Measurements from ENCODE around the gene NOD2. TPM values are rescaled to one million over a fixed set of nuclear protein-coding genes. Genes with fewer than 3 reads are reported as not detected.

Gene NOD2
- polyA plus RNA-seq, 1 experiment, result not detected

GRCh38 chr16:50722960-50723359, 29.6 kb downstream of the NOD2 start:
- H3K4me3 ChIP-seq (ENCODE audit: low read depth, low read length), result no peak overlapping the region
- no peak for DNase-seq (ENCODE audit: low read depth, low spot score)
- no peak overlapping the region for H3K27ac ChIP-seq (ENCODE audit: low read depth, low read length)
- no peaks in the 10 kb centered on the region for H3K27me3 ChIP-seq (ENCODE audit: control insufficient read depth, insufficient read depth, low read length)
- POLR2A ChIA-PET, result no interaction called here
- TF ChIP-seq, protein P1, sequence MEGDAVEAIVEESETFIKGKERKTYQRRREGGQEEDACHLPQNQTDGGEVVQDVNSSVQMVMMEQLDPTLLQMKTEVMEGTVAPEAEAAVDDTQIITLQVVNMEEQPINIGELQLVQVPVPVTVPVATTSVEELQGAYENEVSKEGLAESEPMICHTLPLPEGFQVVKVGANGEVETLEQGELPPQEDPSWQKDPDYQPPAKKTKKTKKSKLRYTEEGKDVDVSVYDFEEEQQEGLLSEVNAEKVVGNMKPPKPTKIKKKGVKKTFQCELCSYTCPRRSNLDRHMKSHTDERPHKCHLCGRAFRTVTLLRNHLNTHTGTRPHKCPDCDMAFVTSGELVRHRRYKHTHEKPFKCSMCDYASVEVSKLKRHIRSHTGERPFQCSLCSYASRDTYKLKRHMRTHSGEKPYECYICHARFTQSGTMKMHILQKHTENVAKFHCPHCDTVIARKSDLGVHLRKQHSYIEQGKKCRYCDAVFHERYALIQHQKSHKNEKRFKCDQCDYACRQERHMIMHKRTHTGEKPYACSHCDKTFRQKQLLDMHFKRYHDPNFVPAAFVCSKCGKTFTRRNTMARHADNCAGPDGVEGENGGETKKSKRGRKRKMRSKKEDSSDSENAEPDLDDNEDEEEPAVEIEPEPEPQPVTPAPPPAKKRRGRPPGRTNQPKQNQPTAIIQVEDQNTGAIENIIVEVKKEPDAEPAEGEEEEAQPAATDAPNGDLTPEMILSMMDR (IDR thresholded peaks at IDR 0.05; ENCODE audit: low read depth, low read length), result no peak
- no peaks in the 10 kb centered on the region for H3K9me3 ChIP-seq (ENCODE audit: control insufficient read depth, insufficient read depth, low read length)
- CTCF ChIA-PET, result interaction anchor here (3.0 kb wide), 1 partner anchor 83 kb away, joined by 9 read pairs; no protein-coding TSS in a partner anchor

DNA sequence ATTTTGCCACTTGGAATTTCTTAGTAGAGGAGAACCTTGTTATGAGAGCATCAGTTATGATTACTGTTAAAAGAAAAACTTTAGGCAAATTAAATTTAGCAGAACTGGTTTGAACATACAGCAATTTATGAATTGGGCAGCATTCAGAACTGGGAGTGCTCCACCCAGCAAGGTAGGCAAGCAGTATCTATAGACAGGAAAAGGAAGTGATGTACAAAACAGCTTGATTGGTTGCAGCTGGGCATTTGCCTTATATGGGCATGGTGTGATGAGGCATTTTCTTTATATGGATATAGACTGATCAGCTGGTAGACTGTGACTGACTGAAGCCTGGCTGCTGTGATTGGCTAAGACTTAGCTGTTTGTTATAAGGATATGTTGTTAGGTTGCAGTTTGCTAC, 30.9 kb downstream of the NOD2 start:
- no peak for DNase-seq (ENCODE audit: low read depth, low spot score)
- Histone ChIP-seq H3K9me3 (ENCODE audit: control insufficient read depth, insufficient read depth, low read length) (no peaks in the 10 kb centered on the region), H3K27ac (ENCODE audit: low read depth, low read length) (no peak overlapping the region), H3K4me3 (ENCODE audit: low read depth, low read length) (no peak overlapping the region), H3K27me3 (ENCODE audit: control insufficient read depth, insufficient read depth, low read length) (no peaks in the 10 kb centered on the region)
- CTCF ChIA-PET, result interaction anchor here (1.0 to 1.1 kb wide), 2 partner anchors 59 to 82 kb away, joined by 3 read pairs; no protein-coding TSS in a partner anchor
- TF ChIP-seq, protein P1 (IDR thresholded peaks at IDR 0.05; ENCODE audit: low read depth, low read length), result no peak
- POLR2A ChIA-PET, result no interaction called here

GRCh38 chr16:50731130-50731988, 38.0 kb downstream of the NOD2 start:
- H3K27ac ChIP-seq (ENCODE audit: low read depth, low read length), result no peak overlapping the region
- no peak overlapping the region for H3K4me3 ChIP-seq (ENCODE audit: low read depth, low read length)
- DNase-seq (ENCODE audit: low read depth, low spot score), result no peak
- CTCF ChIA-PET, result interaction anchor here (2.2 to 2.3 kb wide), 2 partner anchors 75 kb away, joined by 7 to 9 read pairs; no protein-coding TSS in a partner anchor
- peaks cover 8% of the 10 kb centered on the region for H3K27me3 ChIP-seq (ENCODE audit: control insufficient read depth, insufficient read depth, low read length)
- H3K9me3 ChIP-seq (ENCODE audit: control insufficient read depth, insufficient read depth, low read length), result no peaks in the 10 kb centered on the region
- POLR2A ChIA-PET, result no interaction called here
- TF ChIP-seq, protein P1 (IDR thresholded peaks at IDR 0.05; ENCODE audit: low read depth, low read length), result no peak

GRCh38 chr16:50731989-50732832, 38.8 kb downstream of the NOD2 start:
- ChIA-PET POLR2A (no interaction called here), CTCF (interaction anchor here (2.2 kb wide), 1 partner anchor 74 kb away, joined by 7 read pairs; no protein-coding TSS in a partner anchor)

More at GRCh38 chr16:50731989-50732832, 38.8 kb downstream of the NOD2 start:
- no peak for DNase-seq (ENCODE audit: low read depth, low spot score)
- TF ChIP-seq, protein P1 (IDR thresholded peaks at IDR 0.05; ENCODE audit: low read depth, low read length), result no peak
- H3K27me3 ChIP-seq (ENCODE audit: control insufficient read depth, insufficient read depth, low read length), result peaks cover 10% of the 10 kb centered on the region
- H3K9me3 ChIP-seq (ENCODE audit: control insufficient read depth, insufficient read depth, low read length), result no peaks in the 10 kb centered on the region
- no peak overlapping the region for H3K27ac ChIP-seq (ENCODE audit: low read depth, low read length)
- no peak overlapping the region for H3K4me3 ChIP-seq (ENCODE audit: low read depth, low read length)
